HFF-Myc (cell line): ENCODE results near the gene PLXNA4.

Experiments used
- DNase-seq: peaks from one replicate; pipeline ENCODE4 v3.0.0-alpha.2; 2011; ENCODE audit warnings: low read depth; ENCODE audit errors: extremely low read depth
- H3K4me3 ChIP-seq: replicated peaks from 2 replicates; pipeline ENCODE4 v1.5.1; 2011; ENCODE audit warnings: low read depth, mild to moderate bottlenecking, control low read depth, low read length
- CTCF ChIP-seq: IDR thresholded peaks from 2 replicates; pipeline ENCODE4 v1.5.1; 2012; ENCODE audit warnings: mild to moderate bottlenecking, low read depth, low read length, control low read depth; ENCODE audit errors: missing control alignments

The PLXNA4 gene

GRCh38 chr7:132254455-132254854, 321.8 kb downstream of the PLXNA4 start:
- DNase-seq, result no peak
- TF ChIP-seq CTCF, result no peak
- H3K4me3 ChIP-seq, result no peak overlapping the region

GRCh38 chr7:132252793-132253100, 323.5 kb downstream of the PLXNA4 start:
- DNase-seq, result no peak
- TF ChIP-seq CTCF, result no peak

GRCh38 chr7:132251327-132251659, 325.0 kb downstream of the PLXNA4 start:
- no peak for TF ChIP-seq CTCF
- H3K4me3 ChIP-seq, result no peak overlapping the region
- DNase-seq, result no peak

More at GRCh38 chr7:132252793-132253100, 323.5 kb downstream of the PLXNA4 start:
- H3K4me3 ChIP-seq, result no peak overlapping the region

- TF ChIP-seq CTCF, result no peak
- no peak for DNase-seq
- H3K4me3 ChIP-seq, result no peak overlapping the region
These were observed 325.6 kb downstream of the PLXNA4 start for GRCh38 chr7:132250480-132251326.

- no peak overlapping the region for H3K4me3 ChIP-seq
- no peak for DNase-seq
- no peak for TF ChIP-seq CTCF
These were observed 326.9 kb downstream of the PLXNA4 start for GRCh38 chr7:132249256-132249971.

- H3K4me3 ChIP-seq, result no peak overlapping the region
- DNase-seq, result no peak
- TF ChIP-seq CTCF, result no peak
These were observed 327.4 kb downstream of the PLXNA4 start for GRCh38 chr7:132248841-132249240.
